Measurements from ENCODE around the gene EIF2AK2. TPM values are rescaled to one million over a fixed set of nuclear protein-coding genes. Genes with fewer than 3 reads are reported as not detected.

The EIF2AK2 gene
- 8.1 TPM for polyA plus RNA-seq (2012; ENCODE audit: insufficient read length, low read depth)

DNA sequence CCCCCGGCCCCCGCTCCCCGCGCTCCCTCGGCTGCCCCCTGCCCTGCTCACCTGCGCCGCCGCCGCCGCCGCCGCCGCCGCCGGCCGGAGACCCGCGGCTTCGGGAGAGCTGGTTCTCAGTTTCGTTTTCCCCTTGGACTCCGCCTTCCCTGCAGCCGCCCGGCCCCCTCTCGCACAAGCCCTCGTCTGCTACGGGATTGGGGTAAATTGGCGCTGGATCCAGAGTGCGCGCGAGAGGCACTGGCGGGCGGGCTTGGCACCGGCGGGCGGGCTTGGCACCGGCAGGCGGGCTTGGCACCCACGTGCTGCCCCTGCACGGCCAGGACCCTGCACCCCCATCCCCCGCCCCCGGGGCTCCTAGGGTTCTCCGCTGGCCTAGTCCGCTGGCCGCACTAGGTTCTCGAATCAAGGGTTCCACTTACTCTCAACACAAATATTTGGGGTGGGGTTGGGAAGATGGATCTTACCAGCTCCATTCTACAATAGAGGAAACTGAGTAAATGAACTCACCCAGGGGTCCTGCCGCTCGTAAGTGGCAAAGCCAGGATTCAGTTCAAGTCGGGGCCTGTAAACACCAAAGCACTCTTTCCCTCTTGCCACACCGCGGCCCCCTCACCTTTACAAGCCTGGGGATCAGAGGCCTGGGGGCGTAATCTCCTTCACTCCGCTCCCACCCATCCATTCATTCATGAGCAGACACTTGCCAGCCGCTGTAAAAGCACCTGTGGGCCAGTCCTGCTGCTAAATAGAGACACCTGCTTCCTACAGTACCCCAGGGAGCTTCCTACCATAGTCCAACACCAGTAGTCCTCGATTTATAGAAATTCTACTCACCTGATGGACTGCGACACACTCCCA lies at the start of gene EIF2AK2:
TSS of gene EIF2AK2 (minus strand) at position 124 of the 858 bp plus-strand sequence. CDS start 9,174 bp downstream, outside the sequence.
- TF ChIP-seq POLR2AphosphoS5 (IDR thresholded peaks at IDR 0.05; ENCODE audit: low read depth, low read length) (peak; percentile 57; the same call in 1 of the 2 replicates), TAF1 (IDR thresholded peaks at IDR 0.05; ENCODE audit: borderline replicate concordance, insufficient read depth, low read length) (peak; percentile 36; the same call in 1 of the 2 replicates)
- TF ChIP-seq, protein P1, sequence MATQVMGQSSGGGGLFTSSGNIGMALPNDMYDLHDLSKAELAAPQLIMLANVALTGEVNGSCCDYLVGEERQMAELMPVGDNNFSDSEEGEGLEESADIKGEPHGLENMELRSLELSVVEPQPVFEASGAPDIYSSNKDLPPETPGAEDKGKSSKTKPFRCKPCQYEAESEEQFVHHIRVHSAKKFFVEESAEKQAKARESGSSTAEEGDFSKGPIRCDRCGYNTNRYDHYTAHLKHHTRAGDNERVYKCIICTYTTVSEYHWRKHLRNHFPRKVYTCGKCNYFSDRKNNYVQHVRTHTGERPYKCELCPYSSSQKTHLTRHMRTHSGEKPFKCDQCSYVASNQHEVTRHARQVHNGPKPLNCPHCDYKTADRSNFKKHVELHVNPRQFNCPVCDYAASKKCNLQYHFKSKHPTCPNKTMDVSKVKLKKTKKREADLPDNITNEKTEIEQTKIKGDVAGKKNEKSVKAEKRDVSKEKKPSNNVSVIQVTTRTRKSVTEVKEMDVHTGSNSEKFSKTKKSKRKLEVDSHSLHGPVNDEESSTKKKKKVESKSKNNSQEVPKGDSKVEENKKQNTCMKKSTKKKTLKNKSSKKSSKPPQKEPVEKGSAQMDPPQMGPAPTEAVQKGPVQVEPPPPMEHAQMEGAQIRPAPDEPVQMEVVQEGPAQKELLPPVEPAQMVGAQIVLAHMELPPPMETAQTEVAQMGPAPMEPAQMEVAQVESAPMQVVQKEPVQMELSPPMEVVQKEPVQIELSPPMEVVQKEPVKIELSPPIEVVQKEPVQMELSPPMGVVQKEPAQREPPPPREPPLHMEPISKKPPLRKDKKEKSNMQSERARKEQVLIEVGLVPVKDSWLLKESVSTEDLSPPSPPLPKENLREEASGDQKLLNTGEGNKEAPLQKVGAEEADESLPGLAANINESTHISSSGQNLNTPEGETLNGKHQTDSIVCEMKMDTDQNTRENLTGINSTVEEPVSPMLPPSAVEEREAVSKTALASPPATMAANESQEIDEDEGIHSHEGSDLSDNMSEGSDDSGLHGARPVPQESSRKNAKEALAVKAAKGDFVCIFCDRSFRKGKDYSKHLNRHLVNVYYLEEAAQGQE (IDR thresholded peaks at IDR 0.05; ENCODE audit: insufficient read depth in 1 of 2, low read depth in 2 of 2, low read length in 2 of 2) = no peak

DNA sequence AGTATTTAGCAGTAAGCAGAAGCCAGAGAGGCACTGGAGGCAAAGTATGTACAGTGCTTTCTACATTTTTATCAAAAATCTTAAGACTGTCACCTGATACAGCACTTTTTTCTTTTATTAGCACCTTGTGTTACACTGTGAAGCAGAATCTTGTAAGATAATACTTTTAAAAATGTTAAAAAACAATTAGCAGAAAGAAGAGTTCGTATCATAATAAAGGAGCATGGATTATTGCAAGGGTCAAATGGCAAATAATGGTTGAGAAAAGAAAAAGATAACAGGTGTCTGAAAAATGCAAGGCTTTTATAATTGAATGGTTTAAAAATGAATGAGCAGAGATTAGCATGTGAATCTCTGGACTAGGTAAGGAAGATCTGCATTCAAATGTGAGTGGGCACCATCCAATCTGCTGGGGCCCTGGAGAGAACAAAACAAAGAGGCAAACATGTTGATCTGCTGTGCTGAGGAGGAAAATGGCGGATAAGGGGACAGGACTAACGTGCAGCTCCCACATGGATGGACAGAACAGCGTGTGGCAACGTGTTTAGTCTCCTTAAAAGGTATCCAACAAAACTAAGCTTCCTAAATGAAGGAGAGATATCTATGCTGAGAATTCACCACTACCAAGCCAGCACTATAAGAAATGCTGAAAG lies 49.0 kb upstream of the EIF2AK2 start:
- TF ChIP-seq FOXP2 (optimal IDR thresholded peaks at IDR 0.05; ENCODE audit: borderline replicate concordance, extremely low read depth, extremely low read length, insufficient read depth) = no peak
- no peak for TF ChIP-seq SIN3A (IDR thresholded peaks at IDR 0.05; ENCODE audit: borderline replicate concordance, insufficient read depth, low read length)
- no peak for TF ChIP-seq POLR2AphosphoS5 (IDR thresholded peaks at IDR 0.05; ENCODE audit: low read depth, low read length)
- no peak for TF ChIP-seq TAF1 (IDR thresholded peaks at IDR 0.05; ENCODE audit: borderline replicate concordance, insufficient read depth, low read length)
- TF ChIP-seq, protein P1 (IDR thresholded peaks at IDR 0.05; ENCODE audit: insufficient read depth in 1 of 2, low read depth in 2 of 2, low read length in 2 of 2) = no peak

DNA sequence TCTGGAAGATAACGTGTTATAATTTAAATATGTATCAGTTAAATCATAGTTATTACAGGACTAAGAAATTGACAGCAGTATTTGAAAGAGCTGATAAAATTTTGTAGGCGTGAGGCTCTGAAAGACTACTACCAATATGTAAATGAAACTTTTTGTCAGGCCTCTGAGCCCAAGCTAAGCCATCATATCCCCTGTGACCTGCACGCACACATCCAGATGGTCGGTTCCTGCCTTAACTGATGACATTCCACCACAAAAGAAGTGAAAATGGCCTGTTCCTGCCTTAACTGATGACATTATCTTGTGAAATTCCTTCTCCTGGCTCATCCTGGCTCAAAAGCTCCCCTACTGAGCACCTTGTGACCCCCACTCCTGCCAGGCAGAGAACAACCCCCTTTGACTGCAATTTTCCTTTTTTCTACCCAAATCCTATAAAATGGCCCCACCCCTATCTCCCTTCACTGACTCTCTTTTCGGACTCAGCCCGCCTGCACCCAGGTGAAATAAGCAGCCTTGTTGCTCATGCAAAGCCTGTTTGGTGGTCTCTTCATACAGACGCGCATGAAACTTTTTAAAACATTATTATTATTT lies 48.4 kb upstream of the EIF2AK2 start:
- TF ChIP-seq POLR2AphosphoS5 (IDR thresholded peaks at IDR 0.05; ENCODE audit: low read depth, low read length) = 0 out of 2 replicates have a peak, but pooled peaks have one; percentile 16

DNA sequence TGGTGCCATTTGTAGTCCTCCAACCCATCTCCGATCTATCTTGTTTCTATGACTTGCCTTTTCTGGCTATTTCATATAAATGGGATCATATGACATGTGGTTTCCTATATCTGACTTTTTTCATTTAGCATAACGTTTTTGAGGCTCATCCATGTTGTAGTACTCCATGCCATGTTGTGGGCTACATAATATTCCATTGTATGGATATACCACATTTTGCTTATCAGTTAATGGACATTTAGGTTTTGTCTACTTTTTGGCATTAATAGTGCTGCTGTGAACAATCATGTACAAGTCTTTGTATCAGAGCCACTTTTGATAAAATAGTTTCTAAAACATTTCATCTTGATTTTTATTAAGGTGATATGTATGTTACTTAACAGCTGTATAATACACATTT lies 46.9 kb upstream of the EIF2AK2 start:
- TF ChIP-seq, protein P1 (IDR thresholded peaks at IDR 0.05; ENCODE audit: insufficient read depth in 1 of 2, low read depth in 2 of 2, low read length in 2 of 2) = no peak
- TF ChIP-seq SIN3A (IDR thresholded peaks at IDR 0.05; ENCODE audit: borderline replicate concordance, insufficient read depth, low read length) (no peak), POLR2AphosphoS5 (IDR thresholded peaks at IDR 0.05; ENCODE audit: low read depth, low read length) (no peak), FOXP2 (optimal IDR thresholded peaks at IDR 0.05; ENCODE audit: borderline replicate concordance, extremely low read depth, extremely low read length, insufficient read depth) (no peak), TAF1 (IDR thresholded peaks at IDR 0.05; ENCODE audit: borderline replicate concordance, insufficient read depth, low read length) (no peak)

DNA sequence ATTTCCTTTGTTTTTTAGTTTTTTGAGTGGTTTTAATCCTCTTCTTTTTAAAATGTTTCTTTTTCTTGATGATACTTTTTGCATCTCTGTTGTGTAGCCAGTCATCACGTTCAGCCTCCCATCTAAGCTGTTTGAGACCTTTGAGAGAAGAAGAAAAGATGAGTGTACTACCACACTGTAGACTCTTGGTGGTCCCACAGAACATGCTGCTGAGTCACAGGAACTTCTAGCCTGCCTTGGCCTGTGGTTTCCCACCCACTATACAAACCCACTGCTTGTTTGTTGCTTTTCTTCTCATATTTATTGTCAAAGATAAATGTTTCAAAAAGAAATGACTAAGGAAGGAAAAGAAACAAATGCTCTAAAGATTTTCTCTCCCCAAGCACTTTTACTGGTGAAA lies 45.0 kb upstream of the EIF2AK2 start:
- TF ChIP-seq, protein P1 (IDR thresholded peaks at IDR 0.05; ENCODE audit: insufficient read depth in 1 of 2, low read depth in 2 of 2, low read length in 2 of 2) = no peak
- TF ChIP-seq SIN3A (IDR thresholded peaks at IDR 0.05; ENCODE audit: borderline replicate concordance, insufficient read depth, low read length) (no peak), POLR2AphosphoS5 (IDR thresholded peaks at IDR 0.05; ENCODE audit: low read depth, low read length) (no peak), FOXP2 (optimal IDR thresholded peaks at IDR 0.05; ENCODE audit: borderline replicate concordance, extremely low read depth, extremely low read length, insufficient read depth) (no peak), TAF1 (IDR thresholded peaks at IDR 0.05; ENCODE audit: borderline replicate concordance, insufficient read depth, low read length) (no peak)

Measured in PFSK-1 (cell line).